HG03064 (cell line): ENCODE results near the gene MRFAP1L1.

Source experiments
- ATAC-seq: cut with Tn5 transposase; IDR thresholded peaks from one replicate; pipeline ENCODE4 v1.9.1; 2021; ENCODE audit warnings: low read depth; ENCODE audit not compliant: unreplicated experiment

MRFAP1L1 gene

DNA sequence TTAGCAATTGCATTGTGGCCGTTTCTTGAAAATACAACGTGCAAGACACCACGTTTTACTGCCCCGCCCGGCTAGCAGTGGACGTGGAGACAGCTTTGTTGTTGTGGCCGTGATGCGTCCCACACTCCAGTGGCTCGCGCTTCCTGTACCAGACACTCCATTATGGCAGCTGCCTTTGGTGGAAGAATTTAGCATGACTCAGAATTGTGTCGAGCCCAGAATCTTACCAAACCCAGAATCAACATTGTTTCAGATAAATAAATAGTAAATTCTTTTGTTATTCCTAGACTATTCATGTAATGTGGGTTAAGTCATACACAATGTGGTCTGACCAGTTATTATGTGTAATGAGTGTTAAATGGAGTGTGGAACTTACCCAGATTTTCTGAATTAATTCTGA lies 41.3 kb downstream of the MRFAP1L1 start:
- no peak for ATAC-seq

DNA sequence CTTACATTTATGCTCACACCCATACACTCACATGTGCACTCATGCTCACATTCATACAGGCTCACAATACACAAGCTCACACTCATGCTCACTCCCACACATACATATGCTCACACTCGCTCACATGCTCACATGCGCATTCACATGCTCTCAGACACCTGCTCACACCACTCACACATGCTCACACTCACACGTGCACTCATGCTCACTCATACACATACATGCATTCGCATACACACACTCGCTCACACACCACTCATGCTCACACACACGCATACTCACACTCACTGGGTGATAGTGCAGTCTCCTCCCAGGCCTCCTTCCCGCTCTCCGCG lies 44.4 kb downstream of the MRFAP1L1 start:
- ATAC-seq = no peak

DNA sequence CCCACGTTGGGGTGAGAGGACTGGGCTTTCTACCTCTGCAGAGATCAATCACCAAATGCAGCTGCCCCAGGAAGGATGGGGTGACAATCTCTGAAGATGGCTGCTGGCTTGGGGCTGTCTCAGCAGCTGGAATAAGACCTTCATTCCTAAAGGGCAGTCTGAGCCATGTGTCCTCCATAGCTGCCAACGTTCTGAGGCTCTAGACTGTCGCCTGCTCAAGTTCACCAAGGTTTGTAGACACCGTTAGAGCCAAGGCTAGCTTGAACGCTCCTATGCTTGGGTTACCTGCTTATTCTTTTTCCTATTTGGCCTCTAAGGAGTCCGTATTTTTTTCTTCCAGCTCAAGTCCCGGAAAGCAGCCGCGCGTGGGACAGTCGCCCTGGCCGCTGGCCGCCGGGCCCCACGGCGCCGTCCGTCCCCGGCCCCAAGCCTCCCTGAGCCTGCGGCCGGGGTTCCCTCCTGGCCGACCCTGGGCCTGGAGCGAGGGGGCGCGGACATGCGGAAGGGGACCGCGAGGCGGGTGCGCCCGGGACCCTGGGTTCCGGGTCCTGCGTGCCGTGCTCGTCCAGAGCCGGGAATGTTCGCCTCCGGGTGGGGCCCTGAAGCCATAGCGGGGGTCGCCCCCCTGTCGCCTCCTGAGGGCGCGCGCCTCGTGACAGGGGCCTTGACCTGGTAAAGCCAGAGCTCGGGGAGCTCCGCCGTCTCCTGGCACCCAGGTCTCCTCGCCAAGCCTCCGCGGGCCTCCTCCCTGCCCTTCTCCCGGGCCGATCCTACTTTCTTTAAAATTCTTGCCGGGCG lies 45.9 kb downstream of the MRFAP1L1 start:
- no peak for ATAC-seq

DNA sequence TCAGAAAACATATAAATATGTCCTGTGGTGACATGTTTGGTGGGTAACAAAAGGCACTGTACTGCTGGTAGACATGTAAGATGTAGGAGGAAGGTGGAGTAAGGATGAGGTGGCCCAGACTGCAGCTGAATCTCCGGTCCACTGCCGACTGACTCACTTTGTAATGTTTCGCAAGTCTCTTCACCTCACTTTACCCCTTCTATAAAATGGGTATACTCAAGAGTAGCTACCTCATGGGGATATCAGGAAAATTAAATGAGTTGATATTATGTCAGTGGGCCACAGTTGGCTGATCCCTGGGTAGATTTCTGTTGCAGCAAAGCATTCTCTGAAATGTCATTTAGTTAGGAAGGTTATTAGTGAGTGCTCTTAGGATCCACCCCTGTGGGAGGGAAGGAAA lies 47.1 kb downstream of the MRFAP1L1 start:
- no peak for ATAC-seq

DNA sequence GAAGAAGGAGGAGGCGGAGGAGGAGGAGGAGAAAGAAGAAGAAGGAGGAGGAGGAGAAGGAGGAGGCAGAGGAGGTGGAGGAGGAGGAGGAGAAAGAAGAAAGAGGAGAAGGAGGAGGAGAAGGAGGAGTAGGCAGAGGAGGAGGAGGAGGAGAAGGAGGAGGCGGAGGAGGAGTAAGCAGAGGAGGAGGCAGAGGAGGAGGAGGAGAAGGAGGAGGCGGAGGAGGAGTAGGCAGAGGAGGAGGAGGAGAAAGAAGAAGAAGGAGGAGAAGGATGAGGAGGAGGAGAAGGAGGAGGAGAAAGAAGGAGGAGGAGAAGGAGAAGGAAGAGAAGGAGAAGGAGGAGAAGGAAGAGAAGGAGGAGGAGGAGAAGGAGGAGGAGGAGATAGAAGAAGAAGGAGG lies 49.2 kb downstream of the MRFAP1L1 start:
- ATAC-seq = no peak

DNA sequence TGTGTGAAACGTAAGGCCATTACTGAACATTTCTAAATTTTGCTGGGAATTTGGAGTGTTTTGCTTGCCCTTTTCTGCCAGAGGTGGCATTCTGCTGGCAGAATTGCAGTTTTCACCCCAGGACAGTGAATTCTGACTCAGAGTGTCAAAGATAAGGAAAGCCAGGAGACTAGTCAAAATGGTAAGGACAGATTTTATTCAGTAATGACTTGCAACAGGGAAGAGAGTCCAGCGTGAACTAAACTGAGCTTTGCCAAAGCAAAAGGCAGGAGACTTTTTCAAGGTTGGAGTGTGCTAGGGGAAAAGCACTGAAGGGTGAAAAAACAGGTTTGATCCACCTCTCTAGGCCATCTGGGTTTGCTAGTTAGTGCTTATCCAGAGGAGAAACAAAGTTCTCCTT lies 49.8 kb downstream of the MRFAP1L1 start:
- ATAC-seq = no peak

DNA sequence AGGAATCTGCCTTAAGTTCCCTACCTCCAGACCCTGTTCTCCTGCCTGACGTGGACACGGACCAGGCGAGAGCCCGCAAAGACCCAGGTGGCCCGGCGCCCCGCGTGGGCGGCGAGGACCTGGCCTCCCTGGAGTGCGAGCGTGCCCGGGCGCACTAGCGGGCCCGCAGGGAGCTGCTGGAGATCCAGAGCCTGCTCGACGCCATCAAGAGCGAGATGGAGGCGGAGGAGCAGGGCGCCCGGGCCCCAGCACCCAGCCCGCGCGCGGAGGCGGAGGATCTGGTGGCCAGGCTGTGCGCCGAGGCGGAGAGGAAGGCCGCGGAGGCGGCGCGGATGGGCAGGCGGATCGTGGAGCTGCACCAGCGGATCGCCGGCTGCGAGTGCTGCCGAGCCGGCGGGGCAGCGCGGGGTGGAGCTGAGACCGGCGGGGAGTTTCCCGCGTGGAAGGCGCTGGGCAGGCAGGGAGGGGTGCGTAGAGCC lies 51.0 kb downstream of the MRFAP1L1 start:
- ATAC-seq = no peak

DNA sequence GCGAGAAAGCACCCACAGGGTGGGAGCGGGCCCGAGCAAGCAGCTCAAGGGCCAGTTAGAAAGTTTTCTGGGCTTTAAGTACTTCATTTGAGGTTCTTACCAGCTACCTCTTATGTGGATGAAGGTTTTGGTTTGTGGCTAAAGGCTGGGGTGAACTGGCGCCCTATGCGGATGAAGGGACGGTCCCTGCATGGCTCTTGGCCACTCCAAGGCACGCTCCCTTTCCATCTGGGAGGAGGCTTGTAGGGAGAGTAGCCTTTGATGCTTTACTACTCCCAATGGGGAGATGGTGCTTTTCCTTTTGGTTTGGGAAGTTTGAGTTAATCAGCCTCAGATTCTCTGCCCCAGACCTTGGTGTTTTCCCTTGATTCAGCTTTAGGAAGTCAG lies 51.5 kb downstream of the MRFAP1L1 start:
- ATAC-seq = no peak
